ENCODE results near the gene SEMA3A. TPM values are rescaled to one million over a fixed set of nuclear protein-coding genes. Genes with fewer than 3 reads are reported as not detected.

The SEMA3A gene
- total RNA-seq, 1 donor from 2014 or later, result 0.14 TPM

GRCh38 chr7:84009051-84009450, 185.5 kb downstream of the SEMA3A start:
- DNase-seq, result no peak
- H3K4me3 Mint-ChIP-seq, result no peak overlapping the region
- no peaks in the 10 kb centered on the region for H3K9me3 Mint-ChIP-seq
- intact Hi-C loops (cut with micrococcal nuclease), result no loop called here
- H3K27ac Mint-ChIP-seq, result no peak overlapping the region
- no peaks in the 10 kb centered on the region for H3K27me3 Mint-ChIP-seq
- H3K4me1 Mint-ChIP-seq, result peaks cover 2% of the 10 kb centered on the region
- H3K36me3 Mint-ChIP-seq (ENCODE audit: low read depth), result no peaks in the 10 kb centered on the region

GRCh38 chr7:84003191-84003590, 191.4 kb downstream of the SEMA3A start:
- Mint-ChIP-seq H3K4me1 (no peaks in the 10 kb centered on the region), H3K27me3 (no peaks in the 10 kb centered on the region), H3K9me3 (no peaks in the 10 kb centered on the region), H3K27ac (no peak overlapping the region), H3K36me3 (ENCODE audit: low read depth) (no peaks in the 10 kb centered on the region), H3K4me3 (no peak overlapping the region)
- DNase-seq, result no peak
- intact Hi-C loops (cut with micrococcal nuclease), result no loop called here

- intact Hi-C loops (cut with micrococcal nuclease), result no loop called here
These were observed 192.2 kb downstream of the SEMA3A start for GRCh38 chr7:84002348-84002747.

GRCh38 chr7:83996879-83997278, 197.7 kb downstream of the SEMA3A start:
- no peaks in the 10 kb centered on the region for H3K27me3 Mint-ChIP-seq
- DNase-seq, result no peak
- H3K9me3 Mint-ChIP-seq, result no peaks in the 10 kb centered on the region
- H3K4me1 Mint-ChIP-seq, result no peaks in the 10 kb centered on the region
- no peaks in the 10 kb centered on the region for H3K36me3 Mint-ChIP-seq (ENCODE audit: low read depth)
- intact Hi-C loops (cut with micrococcal nuclease), result no loop called here
- no peak overlapping the region for H3K27ac Mint-ChIP-seq
- H3K4me3 Mint-ChIP-seq, result no peak overlapping the region

More at GRCh38 chr7:84002348-84002747, 192.2 kb downstream of the SEMA3A start:
- H3K27ac Mint-ChIP-seq, result no peak overlapping the region
- no peaks in the 10 kb centered on the region for H3K27me3 Mint-ChIP-seq
- no peak overlapping the region for H3K4me3 Mint-ChIP-seq
- DNase-seq, result no peak
- no peaks in the 10 kb centered on the region for H3K4me1 Mint-ChIP-seq
- no peaks in the 10 kb centered on the region for H3K36me3 Mint-ChIP-seq (ENCODE audit: low read depth)
- H3K9me3 Mint-ChIP-seq, result no peaks in the 10 kb centered on the region

- H3K27ac Mint-ChIP-seq, result no peak overlapping the region
- H3K4me3 Mint-ChIP-seq, result no peak overlapping the region
- intact Hi-C loops (cut with micrococcal nuclease), result no loop called here
- H3K9me3 Mint-ChIP-seq, result no peaks in the 10 kb centered on the region
- no peak for DNase-seq
- H3K27me3 Mint-ChIP-seq, result no peaks in the 10 kb centered on the region
- no peaks in the 10 kb centered on the region for H3K4me1 Mint-ChIP-seq
- no peaks in the 10 kb centered on the region for H3K36me3 Mint-ChIP-seq (ENCODE audit: low read depth)
These were observed 206.8 kb downstream of the SEMA3A start for GRCh38 chr7:83987764-83988163.

- no peak for DNase-seq
- H3K27me3 Mint-ChIP-seq, result no peaks in the 10 kb centered on the region
- no peak overlapping the region for H3K4me3 Mint-ChIP-seq
- no peaks in the 10 kb centered on the region for H3K36me3 Mint-ChIP-seq (ENCODE audit: low read depth)
- no peaks in the 10 kb centered on the region for H3K4me1 Mint-ChIP-seq
- intact Hi-C loops (cut with micrococcal nuclease), result no loop called here
- H3K9me3 Mint-ChIP-seq, result no peaks in the 10 kb centered on the region
- H3K27ac Mint-ChIP-seq, result no peak overlapping the region
These were observed 208.8 kb downstream of the SEMA3A start for GRCh38 chr7:83985821-83986220.

- Mint-ChIP-seq H3K4me3 (no peak overlapping the region), H3K27ac (no peak overlapping the region), H3K9me3 (no peaks in the 10 kb centered on the region), H3K36me3 (ENCODE audit: low read depth) (no peaks in the 10 kb centered on the region), H3K27me3 (no peaks in the 10 kb centered on the region), H3K4me1 (no peaks in the 10 kb centered on the region)
- DNase-seq, result no peak
- intact Hi-C loops (cut with micrococcal nuclease), result no loop called here
These were observed 210.0 kb downstream of the SEMA3A start for GRCh38 chr7:83984591-83984990.

GRCh38 chr7:83984076-83984475, 210.5 kb downstream of the SEMA3A start:
- Mint-ChIP-seq H3K4me3 (no peak overlapping the region), H3K27ac (no peak overlapping the region), H3K4me1 (no peaks in the 10 kb centered on the region)

GRCh38 chr7:83983606-83984005, 211.0 kb downstream of the SEMA3A start:
- Mint-ChIP-seq H3K36me3 (ENCODE audit: low read depth) (no peaks in the 10 kb centered on the region), H3K9me3 (no peaks in the 10 kb centered on the region), H3K27ac (no peak overlapping the region), H3K4me3 (no peak overlapping the region), H3K27me3 (no peaks in the 10 kb centered on the region), H3K4me1 (no peaks in the 10 kb centered on the region)
- DNase-seq, result no peak
- intact Hi-C loops (cut with micrococcal nuclease), result no loop called here

More at GRCh38 chr7:83984076-83984475, 210.5 kb downstream of the SEMA3A start:
- no peaks in the 10 kb centered on the region for H3K27me3 Mint-ChIP-seq
- intact Hi-C loops (cut with micrococcal nuclease), result no loop called here
- H3K36me3 Mint-ChIP-seq (ENCODE audit: low read depth), result no peaks in the 10 kb centered on the region
- DNase-seq, result no peak
- no peaks in the 10 kb centered on the region for H3K9me3 Mint-ChIP-seq

GRCh38 chr7:83976302-83976701, 218.3 kb downstream of the SEMA3A start:
- Mint-ChIP-seq H3K9me3 (no peaks in the 10 kb centered on the region), H3K4me3 (no peak overlapping the region)

GRCh38 chr7:83970081-83970480, 224.5 kb downstream of the SEMA3A start:
- H3K9me3 Mint-ChIP-seq, result no peaks in the 10 kb centered on the region

More at GRCh38 chr7:83976302-83976701, 218.3 kb downstream of the SEMA3A start:
- Mint-ChIP-seq H3K36me3 (ENCODE audit: low read depth) (no peaks in the 10 kb centered on the region), H3K4me1 (no peaks in the 10 kb centered on the region), H3K27me3 (no peaks in the 10 kb centered on the region), H3K27ac (no peak overlapping the region)
- peak; percentile 73 for DNase-seq
- intact Hi-C loops (cut with micrococcal nuclease), result loop anchor here (1.0 to 5.0 kb wide), 4 partner anchors 211 to 1578 kb away; no protein-coding TSS in a partner anchor

GRCh38 chr7:83964318-83964717, 230.3 kb downstream of the SEMA3A start:
- no peaks in the 10 kb centered on the region for H3K4me1 Mint-ChIP-seq
- no peak overlapping the region for H3K4me3 Mint-ChIP-seq
- H3K27me3 Mint-ChIP-seq, result peaks cover 4% of the 10 kb centered on the region
- no peaks in the 10 kb centered on the region for H3K36me3 Mint-ChIP-seq (ENCODE audit: low read depth)
- intact Hi-C loops (cut with micrococcal nuclease), result no loop called here
- no peak for DNase-seq
- no peaks in the 10 kb centered on the region for H3K9me3 Mint-ChIP-seq
- no peak overlapping the region for H3K27ac Mint-ChIP-seq

More at GRCh38 chr7:83970081-83970480, 224.5 kb downstream of the SEMA3A start:
- Mint-ChIP-seq H3K36me3 (ENCODE audit: low read depth) (no peaks in the 10 kb centered on the region), H3K4me1 (no peaks in the 10 kb centered on the region), H3K4me3 (no peak overlapping the region), H3K27me3 (no peaks in the 10 kb centered on the region), H3K27ac (no peak overlapping the region)
- intact Hi-C loops (cut with micrococcal nuclease), result no loop called here
- DNase-seq, result no peak

- DNase-seq, result no peak
- intact Hi-C loops (cut with micrococcal nuclease), result no loop called here
- Mint-ChIP-seq H3K4me3 (no peak overlapping the region), H3K36me3 (ENCODE audit: low read depth) (no peaks in the 10 kb centered on the region), H3K9me3 (no peaks in the 10 kb centered on the region), H3K27me3 (peaks cover 7% of the 10 kb centered on the region), H3K4me1 (no peaks in the 10 kb centered on the region), H3K27ac (no peak overlapping the region)
These were observed 237.3 kb downstream of the SEMA3A start for GRCh38 chr7:83957333-83957732.

GRCh38 chr7:83956104-83956503, 238.5 kb downstream of the SEMA3A start:
- Mint-ChIP-seq H3K27me3 (peaks cover 5% of the 10 kb centered on the region), H3K36me3 (ENCODE audit: low read depth) (no peaks in the 10 kb centered on the region), H3K4me1 (no peaks in the 10 kb centered on the region), H3K9me3 (no peaks in the 10 kb centered on the region), H3K4me3 (no peak overlapping the region), H3K27ac (no peak overlapping the region)
- intact Hi-C loops (cut with micrococcal nuclease), result no loop called here
- DNase-seq, result no peak

GRCh38 chr7:83952236-83952635, 242.4 kb downstream of the SEMA3A start:
- Mint-ChIP-seq H3K9me3 (no peaks in the 10 kb centered on the region), H3K4me3 (no peak overlapping the region), H3K27ac (no peak overlapping the region), H3K36me3 (ENCODE audit: low read depth) (no peaks in the 10 kb centered on the region), H3K4me1 (no peaks in the 10 kb centered on the region), H3K27me3 (peaks cover 5% of the 10 kb centered on the region)
- DNase-seq, result no peak
- intact Hi-C loops (cut with micrococcal nuclease), result no loop called here

All from activated CD4-positive, alpha-beta T cell treated with anti-CD3 and anti-CD28 coated beads, Interleukin-2, amount 10 ng/mL, durations not matched to agents 24 days and 14 days (primary cell).